Measurements from ENCODE around the gene SYVN1. TPM values are rescaled to one million over a fixed set of nuclear protein-coding genes. Genes with fewer than 3 reads are reported as not detected.

Gene SYVN1
- total and polyA plus RNA-seq, 10 of the 15 experiments (the other 5 are each of a cell fraction or from before 2014, with no cell fraction given), result 0.79 to 63.6 (median 20.1) TPM

- BruUV-seq (replicated peaks), result no TSS peak
- Histone ChIP-seq H2AFZ (ENCODE audit: control insufficient read depth, low read depth, low read length) (no peak overlapping the region), H3K79me2 (ENCODE audit: control insufficient read depth, insufficient read depth, low read length) (no peaks in the 10 kb centered on the region), H3K4me3 (no peak overlapping the region), H3K4me1 (ENCODE audit: control insufficient read depth, insufficient read depth, low read length) (peaks cover 9% of the 10 kb centered on the region), H3K27me3 (replicated peaks in 1 of 2; ENCODE audit: control insufficient read depth in 2 of 2, insufficient read depth in 2 of 2, low read length in 1 of 2) (no peaks in the 10 kb centered on the region), H3K9ac (ENCODE audit: control insufficient read depth, insufficient read depth, low read length) (no peak overlapping the region), H3K27ac (ENCODE audit: control insufficient read depth, insufficient read depth) (no peak overlapping the region), H4K20me1 (ENCODE audit: control insufficient read depth, insufficient read depth) (no peaks in the 10 kb centered on the region), H3K4me2 (ENCODE audit: control insufficient read depth, insufficient read depth) (no peak overlapping the region), H3K9me3 (replicated peaks; ENCODE audit: control insufficient read depth, insufficient read depth, low read length) (no peaks in the 10 kb centered on the region), H3K36me3 (ENCODE audit: control insufficient read depth in 2 of 2, insufficient read depth in 2 of 2, low read length in 1 of 2) (no peaks in the 10 kb centered on the region)
- SMC1A ChIA-PET (ENCODE audit: uncharacterized antibody, unreplicated experiment), result interaction anchor here (0.6 to 1.4 kb wide), 3 partner anchors 10 to 65 kb away, joined by 3 read pairs; no protein-coding TSS in a partner anchor
- ATAC-seq (no peak), FAIRE-seq (no peak), DNase-seq (ENCODE audit: low read depth, low spot score) (no peak)
- CTCF ChIA-PET, result interaction anchor here (1.0 to 1.2 kb wide), 2 partner anchors 18 to 62 kb away, joined by 3 read pairs; partner anchors contain the start of gene CAPN1
- RAD21 ChIA-PET (ENCODE audit: unreplicated experiment), result no interaction called here
- TF ChIP-seq E2F8 (IDR thresholded peaks at IDR 0.05; ENCODE audit: low read depth, partially characterized antibody) (no peak), TBL1XR1 (IDR thresholded peaks at IDR 0.05; ENCODE audit: low read depth, low read length) (no peak), KDM1A (IDR thresholded peaks at IDR 0.05; ENCODE audit: borderline replicate concordance) (no peak), MXI1 (IDR thresholded peaks at IDR 0.05; ENCODE audit: low read depth, low read length) (no peak), IKZF1 (conservative IDR thresholded peaks at IDR 0.05) (no peak), ZBTB4 (CRISPR knock-in tag; IDR thresholded peaks at IDR 0.05) (no peak)
- 46% methylated on average over 2 of the region's 2 CpGs for WGBS (ENCODE audit: insufficient coverage, insufficient replicate concordance, low lambda C conversion rate, missing lambda C conversion rate)
- intact Hi-C loops (cut with micrococcal nuclease; ENCODE audit: unreplicated experiment) (loop anchor here (2.0 kb wide), 1 partner anchor 21 kb away; no protein-coding TSS in a partner anchor), in situ Hi-C loops (cut with MboI) (no loop called here)
- POLR2A ChIA-PET, result interaction anchor here (0.7 kb wide), 1 partner anchor 29 kb away, joined by 3 read pairs; no protein-coding TSS in a partner anchor
These were observed 29.4 kb upstream of the SYVN1 start for GRCh38 chr11:65163684-65164083.
